OCI-LY1 (cell line): Measurements from ENCODE around the gene ST6GAL2.

Experiments used
- H2AFZ ChIP-seq: fragments of 200-600 bp; sonication (generic), shearing (Covaris generic); 2 replicates; pipeline ENCODE4 v1.6.0; 2014; ENCODE audit warnings: antibody characterized with exemption, mild to moderate bottlenecking, low read length
- H3F3A ChIP-seq: fragments of 200-600 bp; sonication (generic), shearing (Covaris generic); 2 replicates; pipeline ENCODE4 v1.6.0; 2014; ENCODE audit warnings: mild to moderate bottlenecking, antibody characterized with exemption, low read length, moderate library complexity; ENCODE audit not compliant: insufficient read depth
- H3K27ac ChIP-seq: fragments of 200-600 bp; sonication (generic); 2 replicates; pipeline ENCODE4 v1.5.1; 2014; ENCODE audit warnings: low read length, mixed run types, mild to moderate bottlenecking, low read depth; ENCODE audit not compliant: poor library complexity, severe bottlenecking
- H3K27me3 ChIP-seq: fragments of 200-600 bp; sonication (generic); 2 replicates; pipeline ENCODE4 v1.6.0; 2014; ENCODE audit warnings: antibody characterized with exemption, mild to moderate bottlenecking, low read length, moderate library complexity; ENCODE audit not compliant: insufficient read depth
- H3K36me3 ChIP-seq: fragments of 200-600 bp; sonication (generic); 2 replicates; pipeline ENCODE4 v1.6.1; 2014; ENCODE audit warnings: mild to moderate bottlenecking, antibody characterized with exemption, low read length, moderate library complexity, mixed read lengths; ENCODE audit not compliant: insufficient read depth
- H3K4me1 ChIP-seq: fragments of 200-600 bp; sonication (generic); 2 replicates; pipeline ENCODE4 v1.5.1; 2014; ENCODE audit warnings: mild to moderate bottlenecking, low read length, moderate library complexity; ENCODE audit not compliant: insufficient read depth, severe bottlenecking
- H3K4me2 ChIP-seq: fragments of 200-600 bp; sonication (generic), shearing (Covaris generic); 2 replicates; pipeline ENCODE4 v1.6.1; 2014; ENCODE audit warnings: low read length
- H3K4me3 ChIP-seq: fragments of 200-600 bp; sonication (generic); 2 replicates; pipeline ENCODE4 v1.5.1; 2014; ENCODE audit warnings: low read length, low read depth, mild to moderate bottlenecking, mixed read lengths; ENCODE audit not compliant: poor library complexity, severe bottlenecking
- H3K79me2 ChIP-seq: fragments of 200-600 bp; shearing (Covaris generic); 2 replicates; pipeline ENCODE4 v1.6.1; 2016; ENCODE audit warnings: mixed run types, low read length, mixed read lengths; ENCODE audit not compliant: insufficient read depth
- H3K9ac ChIP-seq: fragments of 200-600 bp; sonication (generic), shearing (Covaris generic); 2 replicates; pipeline ENCODE4 v1.6.1; 2014; ENCODE audit warnings: mild to moderate bottlenecking, low read length, mixed read lengths
- H3K9me2 ChIP-seq: fragments of 200-600 bp; sonication (generic), shearing (Covaris generic); 2 replicates; pipeline ENCODE4 v1.6.1; 2014; ENCODE audit warnings: low read depth, mild to moderate bottlenecking, low read length, mixed read lengths
- H3K9me3 ChIP-seq: fragments of 200-600 bp; shearing (Covaris generic); 2 replicates; pipeline ENCODE4 v1.6.1; 2014; ENCODE audit warnings: low read length, mixed read lengths
- H4K20me1 ChIP-seq: fragments of 200-600 bp; sonication (generic), shearing (Covaris generic); 2 replicates; pipeline ENCODE4 v1.6.0; 2016; ENCODE audit warnings: mild to moderate bottlenecking, low read length; ENCODE audit not compliant: insufficient read depth
- EZH2 ChIP-seq: fragments of 200-600 bp; sonication (generic), shearing (Covaris generic); IDR thresholded peaks from 2 replicates; pipeline ENCODE4 v1.8.0; 2017; ENCODE audit warnings: borderline replicate concordance, mixed run types, mild to moderate bottlenecking, antibody characterized with exemption, low read length, moderate library complexity, mixed read lengths
- TF ChIP-seq, protein P1 (sequence below): fragments of 200-600 bp; sonication (generic), shearing (Covaris generic); IDR thresholded peaks from 2 replicates; pipeline ENCODE4 v1.5.1; 2017; ENCODE audit warnings: mild to moderate bottlenecking, antibody characterized with exemption, low read length, moderate library complexity, mixed read lengths

ST6GAL2 gene

DNA sequence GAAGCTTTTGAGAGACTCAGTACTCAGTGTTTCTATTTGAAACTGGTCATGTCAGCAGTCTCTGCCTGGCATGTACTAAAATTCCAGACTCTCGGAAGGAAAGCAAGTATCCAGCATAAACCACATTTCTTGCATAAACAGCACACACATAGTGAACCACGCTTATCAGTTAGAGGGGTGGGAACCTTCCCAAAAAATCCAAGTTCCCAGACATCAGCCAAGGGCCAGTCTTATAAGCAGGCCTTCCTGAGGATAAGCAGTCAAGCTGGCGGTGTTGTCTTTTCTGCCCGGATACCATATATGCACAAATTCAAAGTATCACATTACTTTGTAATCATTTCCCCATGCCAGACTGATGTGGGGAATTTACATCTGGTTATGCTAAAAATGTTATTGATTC is 73.6 kb downstream of the ST6GAL2 start:
- no peak overlapping the region for H3K4me3 ChIP-seq
- no peaks in the 10 kb centered on the region for H3K9me3 ChIP-seq
- no peak overlapping the region for H3K9ac ChIP-seq
- no peaks in the 10 kb centered on the region for H3K79me2 ChIP-seq
- no peak overlapping the region for H3K4me2 ChIP-seq
- TF ChIP-seq, protein P1, sequence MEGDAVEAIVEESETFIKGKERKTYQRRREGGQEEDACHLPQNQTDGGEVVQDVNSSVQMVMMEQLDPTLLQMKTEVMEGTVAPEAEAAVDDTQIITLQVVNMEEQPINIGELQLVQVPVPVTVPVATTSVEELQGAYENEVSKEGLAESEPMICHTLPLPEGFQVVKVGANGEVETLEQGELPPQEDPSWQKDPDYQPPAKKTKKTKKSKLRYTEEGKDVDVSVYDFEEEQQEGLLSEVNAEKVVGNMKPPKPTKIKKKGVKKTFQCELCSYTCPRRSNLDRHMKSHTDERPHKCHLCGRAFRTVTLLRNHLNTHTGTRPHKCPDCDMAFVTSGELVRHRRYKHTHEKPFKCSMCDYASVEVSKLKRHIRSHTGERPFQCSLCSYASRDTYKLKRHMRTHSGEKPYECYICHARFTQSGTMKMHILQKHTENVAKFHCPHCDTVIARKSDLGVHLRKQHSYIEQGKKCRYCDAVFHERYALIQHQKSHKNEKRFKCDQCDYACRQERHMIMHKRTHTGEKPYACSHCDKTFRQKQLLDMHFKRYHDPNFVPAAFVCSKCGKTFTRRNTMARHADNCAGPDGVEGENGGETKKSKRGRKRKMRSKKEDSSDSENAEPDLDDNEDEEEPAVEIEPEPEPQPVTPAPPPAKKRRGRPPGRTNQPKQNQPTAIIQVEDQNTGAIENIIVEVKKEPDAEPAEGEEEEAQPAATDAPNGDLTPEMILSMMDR = no peak
- no peak for TF ChIP-seq EZH2
- no peak overlapping the region for H2AFZ ChIP-seq
- no peaks in the 10 kb centered on the region for H3K4me1 ChIP-seq
- H3K27me3 ChIP-seq = no peaks in the 10 kb centered on the region
- no peaks in the 10 kb centered on the region for H4K20me1 ChIP-seq
- H3K9me2 ChIP-seq = no peaks in the 10 kb centered on the region
- H3K36me3 ChIP-seq = no peaks in the 10 kb centered on the region
- no peaks in the 10 kb centered on the region for H3F3A ChIP-seq
- no peak overlapping the region for H3K27ac ChIP-seq

DNA sequence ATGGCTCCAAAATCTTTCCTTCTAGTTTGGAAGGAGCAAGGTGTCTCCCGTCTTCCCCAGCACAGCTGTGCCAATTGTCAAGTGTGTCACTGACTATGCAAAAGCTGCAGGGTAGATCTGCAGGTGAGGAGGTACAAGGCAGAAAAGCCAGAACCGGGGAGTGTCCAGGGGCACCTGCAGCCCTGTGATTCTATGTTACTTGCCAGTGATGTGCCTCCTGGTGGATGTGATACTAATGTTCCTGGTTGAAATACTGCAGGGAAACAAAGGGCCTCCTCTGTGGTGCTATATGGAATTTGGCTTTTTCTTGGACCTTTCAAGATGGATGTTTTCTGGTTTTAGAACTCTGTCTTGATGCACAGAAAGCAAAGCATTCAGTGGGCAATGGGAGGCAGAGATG is 80.3 kb downstream of the ST6GAL2 start:
- H3K79me2 ChIP-seq = no peaks in the 10 kb centered on the region

DNA sequence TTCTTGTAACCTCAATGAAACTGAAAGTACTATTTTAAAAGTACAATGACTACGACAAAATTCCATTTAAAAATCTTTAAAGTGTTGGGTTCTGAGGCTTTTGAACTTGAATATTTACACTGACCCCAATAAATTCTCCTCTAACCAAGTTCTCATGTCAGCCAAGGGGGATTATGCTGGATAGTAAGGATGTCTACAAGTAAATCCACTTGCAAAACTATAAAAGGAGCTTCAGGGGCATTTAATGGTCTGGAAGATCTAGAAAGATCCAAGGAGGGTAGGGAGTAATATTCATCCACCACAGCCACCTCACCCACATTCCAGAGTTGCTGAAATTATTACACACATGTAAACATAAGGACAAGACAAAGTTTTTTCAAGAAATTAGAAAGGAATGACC is 81.8 kb downstream of the ST6GAL2 start:
- Histone ChIP-seq H3K27ac (no peak overlapping the region), H3K9ac (no peak overlapping the region), H3K9me3 (no peaks in the 10 kb centered on the region), H3K9me2 (no peaks in the 10 kb centered on the region), H3K27me3 (no peaks in the 10 kb centered on the region), H3K4me1 (no peaks in the 10 kb centered on the region), H2AFZ (no peak overlapping the region), H3K36me3 (no peaks in the 10 kb centered on the region), H3K4me2 (no peak overlapping the region), H3F3A (no peaks in the 10 kb centered on the region), H3K4me3 (no peak overlapping the region), H4K20me1 (no peaks in the 10 kb centered on the region), H3K79me2 (no peaks in the 10 kb centered on the region)
- TF ChIP-seq EZH2 = no peak
- TF ChIP-seq, protein P1 = no peak

More for the DNA sequence above, 80.3 kb downstream of the ST6GAL2 start:
- H3K4me1 ChIP-seq = no peaks in the 10 kb centered on the region
- no peak overlapping the region for H2AFZ ChIP-seq
- no peak for TF ChIP-seq EZH2
- TF ChIP-seq, protein P1 = no peak
- no peaks in the 10 kb centered on the region for H3K36me3 ChIP-seq
- H3K4me2 ChIP-seq = no peak overlapping the region
- no peak overlapping the region for H3K4me3 ChIP-seq
- no peaks in the 10 kb centered on the region for H4K20me1 ChIP-seq
- no peak overlapping the region for H3K27ac ChIP-seq
- H3K9me2 ChIP-seq = no peaks in the 10 kb centered on the region
- no peak overlapping the region for H3K9ac ChIP-seq
- no peaks in the 10 kb centered on the region for H3K9me3 ChIP-seq
- H3K27me3 ChIP-seq = no peaks in the 10 kb centered on the region
- H3F3A ChIP-seq = no peaks in the 10 kb centered on the region
